Stimulated activated CD8-positive, alpha-beta memory T cell treated with anti-CD3 and anti-CD28 coated beads, Interleukin-15, amount 100 ng/mL, for 1 hour (primary cell): Measurements from ENCODE around the gene POLR2B.
"Not testable (repeated sequence)": the region's sequence is repeated elsewhere in the genome, so short reads cannot be mapped to it uniquely, and the experiment has no call there.

Experiments
- DNase-seq: peaks from one replicate; pipeline ENCODE4 v3.0.0-alpha.2; 2020; ENCODE audit warnings: low read depth

POLR2B gene

DNA sequence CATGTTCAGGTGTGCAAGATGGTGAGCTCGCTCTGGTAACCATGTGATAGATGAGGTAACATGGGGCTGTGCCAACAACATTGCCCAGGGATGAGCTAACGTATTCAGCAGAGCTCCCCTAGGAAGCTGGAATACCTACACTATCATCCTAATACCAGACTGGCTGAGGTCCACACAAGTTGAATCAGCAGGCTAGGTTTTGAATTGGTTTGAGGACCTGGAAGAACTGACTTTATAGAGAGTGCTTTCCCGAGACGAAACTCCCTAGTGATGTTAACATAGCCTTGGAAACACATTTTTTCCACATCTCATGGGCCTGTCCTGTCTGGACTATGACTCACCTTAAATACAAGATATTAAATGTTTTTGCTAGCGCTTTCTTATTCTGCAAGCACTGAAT lies 74.8 kb downstream of the POLR2B start:
- DNase-seq, result no peak

DNA sequence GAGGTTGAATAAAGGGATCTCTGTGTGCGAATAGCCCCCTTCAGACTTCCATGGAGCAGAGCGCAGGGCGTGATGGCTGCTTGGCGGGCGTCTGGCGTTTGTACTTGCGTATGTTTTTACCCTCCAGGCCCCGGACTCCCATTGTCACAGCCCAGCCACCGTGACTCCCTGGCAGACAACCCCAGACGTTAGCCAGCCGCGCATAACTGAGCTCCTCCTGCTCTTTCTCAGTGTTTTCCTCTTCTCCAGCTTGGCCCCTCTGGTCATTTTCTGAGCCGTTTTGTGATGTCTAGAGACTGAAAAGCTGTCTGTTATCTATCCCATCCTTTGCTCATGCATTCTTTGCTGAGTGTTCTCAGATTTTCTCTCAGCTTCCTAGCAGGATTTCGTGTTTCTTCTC lies 77.2 kb downstream of the POLR2B start:
- DNase-seq, result no peak

DNA sequence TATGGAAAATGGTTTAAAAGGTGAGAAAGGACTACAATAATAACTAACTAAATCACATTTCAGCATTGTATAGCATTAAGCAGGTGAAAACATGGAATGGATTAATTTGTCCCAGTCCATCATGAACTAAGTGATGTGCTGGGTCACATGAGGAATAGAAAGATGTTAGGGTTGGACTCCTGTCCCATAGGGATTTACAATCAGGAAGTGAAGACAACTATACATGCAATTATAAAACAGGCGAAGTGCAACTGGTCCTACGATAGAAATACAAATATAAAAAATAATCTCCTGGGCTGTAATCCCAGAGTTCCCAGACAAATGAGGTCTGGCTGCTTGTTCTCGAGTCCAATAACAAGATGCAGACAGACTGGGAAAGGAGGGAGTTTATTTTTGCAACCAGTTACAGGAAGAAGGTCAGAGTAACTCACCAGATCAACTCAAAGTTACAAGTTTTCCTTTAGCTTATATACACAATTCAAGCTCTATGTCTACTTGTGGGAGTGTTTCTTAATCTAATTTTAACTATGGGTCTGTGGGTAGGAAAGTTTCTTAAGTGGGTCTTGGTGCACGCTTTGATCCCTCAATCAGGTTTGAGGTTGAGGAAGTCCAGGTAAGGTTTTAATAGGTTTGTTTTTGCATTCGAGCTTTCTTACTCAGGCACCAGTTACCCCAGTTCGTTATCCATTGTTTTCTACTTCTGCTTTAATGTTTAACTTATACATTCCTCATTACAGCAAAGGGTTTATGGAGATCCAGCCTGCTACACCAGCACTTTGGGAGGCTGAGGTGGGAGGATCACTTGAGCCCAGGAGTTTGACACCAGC lies 81.4 kb downstream of the POLR2B start:
- no peak for DNase-seq

DNA sequence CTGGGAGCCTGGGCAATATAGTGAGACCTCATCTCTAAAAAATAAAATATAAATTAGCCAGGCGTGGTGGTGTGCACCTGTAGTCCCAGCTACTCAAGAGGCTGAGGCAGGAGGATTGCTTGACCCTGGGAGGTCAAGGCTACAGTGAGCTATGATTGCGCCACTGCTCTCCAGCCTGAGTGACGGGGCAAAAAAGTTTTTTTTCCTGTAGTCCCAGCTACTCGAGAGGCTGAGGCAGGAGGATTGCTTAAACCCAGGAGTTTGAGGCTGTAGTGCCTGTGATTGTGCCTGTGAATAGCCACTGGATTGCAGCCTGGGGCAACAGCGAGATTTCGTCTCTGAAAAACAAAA lies 82.0 kb downstream of the POLR2B start:
- DNase-seq, result not testable (repeated sequence)

- DNase-seq, result no peak
Observed at GRCh38 chr4:57061395-57061794, 82.7 kb downstream of the POLR2B start.

GRCh38 chr4:57063518-57063917 lies 84.8 kb downstream of the POLR2B start:
- DNase-seq, result no peak

- DNase-seq, result no peak
Observed at GRCh38 chr4:57064120-57064519, 85.4 kb downstream of the POLR2B start.

- no peak for DNase-seq
Observed at GRCh38 chr4:57064811-57065711, 86.4 kb downstream of the POLR2B start.

GRCh38 chr4:57065730-57066482 lies 87.2 kb downstream of the POLR2B start:
- no peak for DNase-seq

- DNase-seq, result no peak
Observed at GRCh38 chr4:57068237-57068981, 89.7 kb downstream of the POLR2B start.

DNA sequence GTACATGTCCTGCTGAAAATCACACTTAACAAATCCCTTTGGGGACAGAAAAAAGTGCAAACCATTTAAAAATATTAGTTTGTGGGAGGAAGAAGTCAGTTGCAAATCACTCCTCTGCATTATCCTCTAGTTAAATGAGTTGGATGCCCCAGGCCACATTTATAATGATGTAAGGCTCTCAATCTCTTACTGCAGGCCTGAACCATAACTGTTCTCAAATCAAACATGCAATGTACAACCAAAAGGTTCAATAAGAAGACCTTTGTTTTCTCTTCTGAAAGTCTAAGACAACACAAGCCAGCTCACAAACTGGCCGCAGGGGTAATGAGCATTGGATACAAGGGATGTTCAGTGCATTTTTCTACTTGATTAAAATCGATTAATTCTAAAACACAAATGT lies 91.8 kb downstream of the POLR2B start:
- no peak for DNase-seq

GRCh38 chr4:57071326-57071725 lies 92.6 kb downstream of the POLR2B start:
- no peak for DNase-seq

DNA sequence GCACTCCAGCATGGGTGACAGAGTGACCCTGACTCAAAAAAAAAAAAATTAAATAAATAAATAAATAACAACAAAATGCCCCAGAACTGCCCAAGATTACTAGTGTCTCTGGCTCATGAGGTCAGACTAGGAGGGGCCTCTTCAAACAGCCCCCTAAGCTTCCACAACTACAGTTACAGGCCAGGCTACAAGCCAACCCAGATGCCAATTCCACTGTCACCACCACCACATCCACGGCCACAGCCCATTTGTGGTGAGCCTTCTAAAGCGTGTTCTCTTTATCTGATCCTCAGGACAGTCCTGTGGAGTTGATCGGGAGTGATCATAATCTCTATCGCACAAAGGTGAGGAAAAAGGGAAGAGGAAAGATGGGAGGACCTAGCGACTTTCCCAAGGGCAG lies 94.9 kb downstream of the POLR2B start:
- DNase-seq, result no peak

- no peak for DNase-seq
Observed at GRCh38 chr4:57074744-57075143, 96.0 kb downstream of the POLR2B start.

DNA sequence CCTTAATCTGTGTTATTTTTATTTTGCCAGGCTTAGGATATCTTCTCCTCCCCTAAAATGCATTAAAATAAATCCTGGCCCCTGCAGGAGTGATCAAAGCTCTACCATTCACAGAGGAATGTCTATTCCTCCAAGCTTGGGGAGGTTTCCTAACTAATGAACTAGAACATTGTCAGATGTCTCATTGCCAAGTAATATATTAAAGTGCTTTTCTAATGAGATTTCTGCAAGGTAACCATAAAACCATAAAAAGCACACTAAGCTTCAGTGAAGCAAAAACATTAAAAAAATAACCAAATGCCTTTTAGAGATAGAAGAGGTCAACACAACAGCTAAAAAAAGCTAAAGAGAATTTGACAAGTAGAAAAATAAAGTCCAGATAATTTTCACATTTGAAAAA lies 96.7 kb downstream of the POLR2B start:
- DNase-seq, result no peak

GRCh38 chr4:57076646-57077045 lies 98.0 kb downstream of the POLR2B start:
- DNase-seq, result no peak

GRCh38 chr4:57077550-57078343 lies 99.1 kb downstream of the POLR2B start:
- no peak for DNase-seq

DNA sequence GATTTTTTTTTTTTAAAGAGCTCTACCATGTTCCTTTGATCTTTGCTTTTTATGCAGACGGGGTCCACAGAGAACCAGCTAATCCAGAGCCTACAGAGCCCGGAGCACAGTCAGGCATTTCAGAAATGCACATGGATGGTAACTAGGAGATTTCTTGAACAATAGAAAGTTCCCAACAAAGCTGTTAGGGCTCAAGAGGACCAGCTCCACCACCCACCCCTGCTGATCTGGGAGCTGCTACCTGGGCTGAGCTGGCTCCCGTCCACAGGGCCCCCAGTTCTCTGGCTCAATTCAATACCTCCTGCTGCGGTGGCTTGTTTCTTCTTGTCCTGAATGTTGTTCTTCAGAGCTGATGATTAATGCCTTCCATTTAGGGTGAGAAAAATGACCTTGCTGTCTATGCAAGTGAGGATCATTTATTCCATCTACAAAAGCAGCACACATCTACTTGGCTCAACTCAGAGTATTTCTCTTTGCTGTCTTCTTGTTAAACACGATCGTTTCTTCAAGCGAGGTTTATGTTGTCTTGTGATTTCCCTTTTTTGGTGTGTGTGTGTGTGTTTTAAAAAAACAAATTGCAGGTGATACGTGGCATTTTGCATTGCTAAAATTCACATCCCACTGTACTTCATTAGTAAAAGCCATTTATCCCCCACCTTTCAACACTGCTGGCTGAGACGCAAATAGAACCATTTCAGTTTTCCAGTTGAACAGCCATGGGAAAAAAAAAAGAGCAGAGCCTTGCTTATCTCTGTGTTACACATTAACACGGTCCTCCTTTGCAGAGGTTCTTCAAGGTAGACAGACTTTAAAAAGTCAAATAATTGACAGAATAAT lies 100.2 kb downstream of the POLR2B start:
- no peak for DNase-seq
